ENCODE data around the gene SMOC1. TPM values are rescaled to one million over a fixed set of nuclear protein-coding genes. Genes with fewer than 3 reads are reported as not detected.

Gene SMOC1
- total RNA-seq, 1 donor from 2014 or later = 5.2 TPM

DNA sequence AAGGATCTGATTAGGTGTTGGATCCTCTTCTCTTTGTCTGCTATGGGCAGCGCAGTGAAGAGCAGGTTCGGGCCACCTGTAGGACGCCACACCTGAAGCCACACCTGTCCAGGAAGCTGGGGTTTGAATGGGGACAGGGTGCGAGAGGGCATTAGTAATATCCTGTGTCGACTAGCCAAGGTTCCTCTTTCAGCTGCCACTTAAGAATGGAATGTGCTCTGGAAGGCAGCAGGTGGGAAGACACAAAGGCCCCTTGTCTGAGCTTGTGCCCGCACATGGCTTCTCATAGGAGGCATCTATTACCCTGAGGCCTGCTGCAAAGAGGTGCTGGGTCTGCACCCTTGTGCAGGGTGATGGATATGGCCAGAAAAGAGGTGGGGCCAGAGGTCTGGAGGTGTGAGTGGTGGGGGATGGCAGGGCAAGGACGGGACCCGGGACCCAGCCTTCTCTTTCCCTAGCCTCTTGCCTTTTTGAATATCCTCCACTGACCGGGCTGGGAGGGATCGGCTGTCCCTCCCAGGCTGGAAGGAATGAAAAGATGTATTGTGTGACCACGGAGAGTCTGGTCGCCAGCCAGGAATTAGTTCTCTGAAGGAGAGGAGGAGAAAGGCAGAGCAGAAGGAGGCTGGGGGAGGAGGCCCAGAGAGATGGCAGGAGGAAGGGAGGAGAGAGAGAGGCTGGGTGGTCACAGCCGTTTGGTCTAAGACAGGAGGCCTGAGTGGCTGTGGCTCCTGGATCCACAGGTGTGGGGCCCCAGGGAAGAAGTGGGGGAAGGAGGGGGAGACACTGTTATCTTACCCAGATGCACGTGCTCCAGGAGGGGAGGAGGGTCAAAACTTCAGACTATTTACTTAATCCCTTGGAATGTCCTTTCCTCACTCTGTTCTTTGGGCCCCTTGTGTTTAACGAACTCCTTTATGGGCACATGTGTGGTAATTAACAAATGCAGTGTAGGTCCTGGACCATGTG, 101.5 kb downstream of the SMOC1 start:
- DNase-seq (ENCODE audit: low read depth in 2 of 2) = no peak

- DNase-seq (ENCODE audit: low read depth in 2 of 2) = no peak
These were observed 103.1 kb downstream of the SMOC1 start for GRCh38 chr14:69982220-69982839.

GRCh38 chr14:69982886-69983285, 103.7 kb downstream of the SMOC1 start:
- DNase-seq (ENCODE audit: low read depth in 2 of 2) = no peak

DNA sequence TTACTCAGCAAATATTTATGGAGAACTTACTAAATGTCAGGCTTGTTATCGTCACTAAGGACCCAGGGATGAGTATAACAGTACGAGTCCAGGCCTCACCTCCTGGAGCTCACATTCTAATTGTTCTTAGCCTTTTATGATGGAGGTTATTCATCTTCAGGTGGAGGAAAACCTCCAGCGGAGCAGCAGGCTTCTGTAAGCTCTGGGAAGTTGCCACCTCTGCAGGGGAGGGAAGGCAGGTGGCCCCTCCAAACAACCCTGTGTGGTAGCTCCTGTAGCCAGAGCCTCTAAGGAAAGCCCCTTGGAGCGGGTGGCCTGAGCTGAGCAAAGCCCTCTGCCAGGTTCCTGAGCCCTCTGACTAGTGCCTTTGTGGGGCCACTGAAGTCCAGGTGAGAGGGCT, 104.1 kb downstream of the SMOC1 start:
- no peak for DNase-seq (ENCODE audit: low read depth in 2 of 2)

GRCh38 chr14:69985463-69985862, 106.2 kb downstream of the SMOC1 start:
- DNase-seq (ENCODE audit: low read depth in 2 of 2) = no peak

DNA sequence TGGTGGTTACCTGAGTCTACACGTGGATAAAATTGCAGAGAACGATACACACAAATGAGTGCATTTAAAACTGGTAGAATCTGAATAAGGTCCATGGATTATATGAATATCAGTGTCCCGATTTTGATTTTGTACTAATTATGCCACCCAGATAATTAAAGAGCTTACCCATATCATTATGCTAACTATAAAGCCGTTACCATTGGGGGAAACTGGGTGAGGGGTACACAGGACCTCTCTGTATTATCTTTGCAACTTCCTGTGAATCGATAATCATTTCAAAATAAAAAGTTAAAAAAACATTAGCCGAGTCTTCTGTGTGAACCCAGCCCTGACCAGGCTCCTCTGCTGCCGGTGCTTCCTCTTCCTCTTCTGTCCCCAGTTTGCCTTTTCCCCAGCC, 107.1 kb downstream of the SMOC1 start:
- DNase-seq (ENCODE audit: low read depth in 2 of 2) = no peak

DNA sequence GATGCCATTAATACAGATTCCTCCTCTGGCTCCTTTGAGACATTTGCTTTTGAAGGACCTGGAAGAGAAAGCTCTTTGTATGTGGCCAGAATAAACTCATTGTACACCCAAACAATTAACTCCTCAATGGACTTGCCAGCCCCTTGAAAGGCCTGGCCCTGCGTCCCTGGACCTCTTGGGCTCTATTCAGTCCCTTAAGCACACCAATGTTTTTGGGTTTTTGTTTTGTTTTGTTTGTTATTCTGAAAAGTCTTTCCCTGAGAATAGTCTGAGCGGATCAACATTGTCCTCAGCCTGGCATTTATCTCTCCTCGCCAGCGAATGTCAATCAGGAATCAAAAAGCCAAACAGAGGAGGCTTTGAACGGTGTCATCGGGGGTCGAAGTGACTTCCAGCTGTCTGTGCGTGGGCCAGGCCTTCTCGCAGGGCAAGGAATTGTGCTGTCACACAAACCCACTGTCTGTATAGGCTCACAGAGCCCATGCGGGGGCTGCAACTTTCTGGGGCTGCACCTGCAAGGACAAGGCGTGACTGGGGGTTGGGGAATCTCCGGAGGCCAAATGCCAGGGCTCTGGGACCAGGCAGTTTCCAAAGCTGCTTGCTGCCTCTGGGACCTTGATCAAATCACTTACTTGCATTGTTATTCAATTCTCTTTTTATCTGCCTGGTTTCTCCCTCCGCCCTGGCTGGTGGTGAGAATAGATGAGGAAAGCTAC, 108.3 kb downstream of the SMOC1 start:
- DNase-seq (ENCODE audit: low read depth in 2 of 2) = no peak

DNA sequence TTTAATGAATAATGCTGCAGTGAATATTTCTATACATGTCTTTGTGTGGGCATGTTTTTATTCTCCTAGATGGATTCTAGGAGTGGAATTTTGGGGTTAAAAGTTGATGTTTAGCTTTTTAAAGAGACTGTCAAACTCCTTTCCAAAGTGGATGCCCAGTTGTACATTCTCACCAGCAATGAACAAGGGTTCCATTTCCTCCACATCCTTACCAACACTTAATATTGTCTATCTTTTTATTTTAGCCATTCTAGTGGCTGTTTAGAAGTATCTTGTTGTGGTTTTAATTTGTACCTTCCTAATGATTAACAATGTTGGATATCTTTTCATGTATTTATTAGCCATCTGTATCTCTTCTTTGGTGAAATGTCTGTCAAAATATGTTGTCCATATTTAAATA, 109.8 kb downstream of the SMOC1 start:
- no peak for DNase-seq (ENCODE audit: low read depth in 2 of 2)

DNA sequence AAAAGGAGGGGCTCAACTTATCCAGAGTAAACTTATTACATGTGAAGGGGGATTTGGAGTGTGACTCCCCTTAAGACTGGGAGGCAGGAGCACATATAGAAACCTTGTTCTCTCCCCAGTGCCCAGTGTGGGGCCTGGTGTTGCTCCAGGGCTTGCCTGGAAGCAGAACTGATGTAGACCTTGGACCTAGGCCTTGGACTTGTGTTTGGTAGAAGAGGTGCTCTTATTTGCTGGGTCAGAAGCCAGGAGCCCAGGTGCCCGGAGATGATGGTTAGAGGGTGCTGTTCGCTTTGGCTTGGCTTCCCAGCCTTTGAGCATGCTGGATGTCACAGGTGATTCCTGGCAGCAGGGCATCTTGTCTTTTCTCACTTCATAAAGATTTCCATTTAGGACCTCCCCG, 110.4 kb downstream of the SMOC1 start:
- no peak for DNase-seq (ENCODE audit: low read depth in 2 of 2)

DNA sequence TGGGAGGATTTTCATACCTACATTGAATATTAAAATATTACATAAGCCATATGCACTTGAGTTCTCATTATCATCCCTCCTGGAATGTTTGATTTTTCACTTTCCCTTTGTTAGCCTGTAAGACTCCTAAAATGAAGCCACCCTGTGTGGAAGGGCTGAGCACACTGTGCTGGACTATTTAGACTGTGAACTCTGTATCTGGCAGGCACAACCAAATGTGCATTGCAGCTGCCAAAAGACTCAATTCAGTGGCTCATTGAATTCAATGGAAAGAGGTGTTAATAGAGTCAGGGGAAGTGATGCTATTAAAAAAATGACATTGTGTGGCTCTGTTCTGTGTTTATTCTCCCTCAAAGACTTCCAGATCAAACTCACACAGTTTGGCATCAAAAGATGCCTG, 111.1 kb downstream of the SMOC1 start:
- peak in 1 of 2 donors; percentile 12 for DNase-seq (ENCODE audit: low read depth in 2 of 2)

- DNase-seq (ENCODE audit: low read depth in 2 of 2) = no peak
These were observed 112.2 kb downstream of the SMOC1 start for GRCh38 chr14:69991422-69991821.

DNA sequence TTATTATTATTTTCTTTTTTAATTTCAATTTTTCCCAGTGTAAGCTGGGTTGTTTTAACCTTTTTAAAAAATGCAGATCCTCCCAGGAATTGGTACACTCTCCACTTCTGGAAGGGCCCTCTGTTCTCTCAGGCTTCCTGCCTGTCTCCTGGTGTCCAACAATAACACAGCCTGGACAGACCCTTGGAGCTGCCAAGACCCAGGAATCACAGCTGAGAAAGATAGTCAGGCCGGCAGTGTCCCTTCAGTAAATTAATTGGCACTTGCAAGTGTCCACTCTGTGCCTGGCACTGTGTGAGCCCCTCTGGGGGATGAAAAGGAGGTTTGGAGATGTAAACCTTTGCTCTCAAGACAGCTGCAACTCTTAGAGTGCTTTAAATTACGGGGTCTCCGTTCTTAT, 113.3 kb downstream of the SMOC1 start:
- no peak for DNase-seq (ENCODE audit: low read depth in 2 of 2)

- no peak for DNase-seq (ENCODE audit: low read depth in 2 of 2)
These were observed 114.1 kb downstream of the SMOC1 start for GRCh38 chr14:69993326-69993725.

DNA sequence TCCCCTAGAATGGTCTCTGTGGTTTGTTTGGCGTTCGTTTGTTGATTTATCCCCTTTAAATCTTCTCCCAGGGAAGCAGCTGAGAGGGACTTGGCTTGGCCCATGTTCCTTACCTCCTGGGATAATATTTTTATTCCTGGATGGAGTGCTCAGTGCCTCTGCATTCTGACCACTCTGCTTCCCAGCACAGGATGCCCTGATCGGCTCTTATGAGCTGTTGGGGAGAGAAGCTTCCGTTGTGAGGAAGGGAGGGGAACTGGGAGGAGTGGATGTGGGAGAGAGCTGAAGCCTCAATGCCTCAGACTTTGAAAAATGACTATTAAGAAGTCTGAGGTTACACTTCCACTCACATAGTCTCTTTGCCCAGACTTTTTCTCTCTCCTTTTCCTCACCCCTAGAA, 114.8 kb downstream of the SMOC1 start:
- peak in 1 of 2 donors; percentile 58 for DNase-seq (ENCODE audit: low read depth in 2 of 2)

DNA sequence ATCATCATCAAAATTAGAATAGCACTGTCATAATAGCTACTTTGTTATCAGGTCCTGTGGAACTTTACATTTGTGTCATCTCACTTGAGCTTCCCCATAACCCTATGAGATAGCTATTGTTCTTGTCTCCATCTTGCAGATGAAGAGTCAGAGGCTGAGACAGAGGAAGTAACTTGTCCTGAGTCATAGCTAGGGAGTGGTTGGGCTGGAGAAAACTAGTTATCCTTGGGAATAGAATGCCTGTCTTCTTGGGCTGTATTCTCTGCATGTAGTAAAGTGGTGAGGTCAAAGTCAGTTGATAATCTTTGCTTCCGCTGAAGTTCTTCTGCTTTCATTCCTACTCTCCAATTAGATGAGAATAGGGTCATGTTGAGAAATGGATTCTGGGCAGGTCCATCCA, 117.0 kb downstream of the SMOC1 start:
- peak in 1 of 2 donors; percentile 89 for DNase-seq (ENCODE audit: low read depth in 2 of 2)

DNA sequence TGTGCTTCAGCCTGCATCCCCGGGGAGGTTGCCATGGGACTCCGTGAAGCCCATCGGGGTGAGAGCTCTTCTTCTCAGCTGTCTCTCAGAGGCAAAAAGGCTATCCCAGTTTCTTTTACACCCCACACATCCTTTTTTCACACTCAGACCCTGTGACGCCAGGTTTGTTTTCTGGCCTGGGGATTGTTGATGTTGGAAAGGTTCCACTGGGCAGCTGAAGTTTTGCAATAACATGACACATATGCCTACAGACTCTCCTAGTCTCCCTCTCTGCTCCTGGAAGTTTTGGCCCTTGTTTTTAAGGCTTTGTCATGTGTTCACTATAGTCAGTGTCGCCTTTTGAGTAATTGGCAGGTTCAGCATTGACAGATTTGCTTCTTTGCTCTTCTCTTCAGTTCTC, 118.6 kb downstream of the SMOC1 start:
- DNase-seq (ENCODE audit: low read depth in 2 of 2) = peak; percentile 74 to 93

GRCh38 chr14:69999261-69999674, 120.1 kb downstream of the SMOC1 start:
- peak; percentile 52 to 98 for DNase-seq (ENCODE audit: low read depth in 2 of 2)

DNA sequence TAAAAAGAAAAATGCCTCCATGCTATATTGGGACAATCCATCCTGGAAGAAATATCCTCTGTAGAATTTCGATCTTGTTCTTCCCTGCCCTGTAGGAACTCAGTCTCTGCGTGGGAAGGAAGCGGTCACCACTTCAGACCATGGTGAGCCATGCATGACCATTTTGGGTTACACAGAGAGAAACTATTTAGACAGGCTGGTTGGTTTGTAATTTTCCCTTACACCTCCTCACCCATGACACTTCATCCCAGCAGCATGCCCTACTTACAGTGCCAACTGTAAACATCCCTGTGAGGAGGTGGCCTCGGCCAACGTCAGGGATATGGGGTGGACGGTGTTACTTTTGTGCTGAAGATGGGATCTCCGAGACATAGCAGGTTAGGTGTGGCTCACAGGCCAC, 121.4 kb downstream of the SMOC1 start:
- no peak for DNase-seq (ENCODE audit: low read depth in 2 of 2)

DNA sequence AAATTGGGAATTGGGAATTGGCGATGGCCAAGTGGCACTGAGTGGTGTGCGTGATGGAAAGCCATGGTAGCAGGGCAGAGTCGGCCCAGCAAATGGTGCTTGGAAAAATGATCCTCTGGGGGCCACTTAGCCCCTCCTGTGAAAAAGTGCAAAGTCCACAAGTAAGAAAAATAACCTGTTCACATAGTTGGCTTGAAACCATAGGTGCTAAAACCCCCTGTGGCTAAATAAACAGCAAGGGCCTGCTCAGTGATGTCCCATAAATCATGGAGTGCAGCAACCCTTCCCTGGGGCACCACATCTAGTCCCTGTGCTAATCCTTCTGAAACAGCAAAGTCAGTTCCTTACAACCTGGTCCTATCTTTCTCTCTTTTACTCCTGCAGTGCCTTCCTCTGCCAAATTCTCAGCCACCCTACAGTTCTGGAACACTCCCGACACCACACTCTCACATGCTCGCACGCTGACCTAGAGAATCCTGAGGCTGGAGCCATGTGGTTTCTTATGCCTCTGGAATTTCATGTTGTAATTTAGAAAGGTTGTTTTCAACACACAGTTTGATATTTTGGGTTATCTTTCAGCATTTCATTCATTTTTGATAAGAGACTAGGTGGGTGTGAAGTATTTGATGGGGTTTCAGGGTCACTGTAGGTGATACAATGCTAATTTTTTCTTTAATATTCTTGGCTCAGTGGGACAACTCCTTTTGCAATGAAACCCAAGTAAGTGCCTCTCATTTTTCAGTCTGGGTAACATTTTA, 123.6 kb downstream of the SMOC1 start:
- DNase-seq (ENCODE audit: low read depth in 2 of 2) = no peak

DNA sequence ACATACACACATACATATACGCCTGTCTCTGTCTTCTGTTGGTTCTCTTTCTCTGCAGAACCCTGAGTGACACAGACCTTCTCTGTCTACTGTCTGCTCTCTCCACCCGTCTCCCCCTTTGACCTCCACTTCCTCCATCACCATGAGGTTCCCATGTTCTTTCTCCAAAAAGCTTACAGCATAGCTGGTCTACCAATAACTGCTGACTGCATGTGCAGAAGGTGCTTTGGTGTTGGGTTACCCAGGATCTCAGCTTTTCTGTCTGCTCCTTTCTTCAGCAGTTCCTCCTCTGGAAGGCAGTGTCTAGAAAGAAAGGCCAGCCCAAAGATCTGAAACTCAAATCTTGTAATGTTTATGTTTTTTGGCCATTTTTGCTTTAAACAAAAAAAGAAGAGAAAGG, 125.6 kb downstream of the SMOC1 start:
- DNase-seq (ENCODE audit: low read depth in 2 of 2) = no peak

GRCh38 chr14:70005281-70005805, 126.1 kb downstream of the SMOC1 start:
- DNase-seq (ENCODE audit: low read depth in 2 of 2) = no peak

All from lung microvascular endothelial cell (primary cell).